ENCODE data around the gene ONECUT2.
A peak's percentile ranks its signal among the peaks of the same experiment; 100 is the strongest.

The ONECUT2 gene

GRCh38 chr18:57466745-57467409, 31.7 kb downstream of the ONECUT2 start:
- Histone ChIP-seq H3K9me3 (ENCODE audit: control extremely low read depth in 1 of 5, control insufficient read depth in 4 of 5, insufficient read depth in 2 of 5, low read depth in 1 of 5, low read length in 4 of 5) (no peaks in the 10 kb centered on the region), H3K36me3 (ENCODE audit: control insufficient read depth in 4 of 4, insufficient read depth in 4 of 4, low read length in 3 of 4) (no peaks in the 10 kb centered on the region), H3K4me1 (ENCODE audit: control extremely low read depth in 1 of 4, control insufficient read depth in 4 of 4, insufficient read depth in 4 of 4, low read length in 3 of 4) (no peaks in the 10 kb centered on the region), H3K27me3 (replicated peaks in 2 of 5; ENCODE audit: control insufficient read depth in 4 of 5, insufficient read depth in 5 of 5, low read length in 4 of 5) (peaks cover 0 to 5% (median 2%) of the 10 kb centered on the region in 5 experiments), H3K27ac (ENCODE audit: insufficient read depth in 1 of 2, low read depth in 1 of 2, low read length in 2 of 2, poor library complexity in 1 of 2, severe bottlenecking in 2 of 2) (no peak overlapping the region), H3K4me3 (ENCODE audit: control insufficient read depth in 1 of 7, extremely low read depth in 1 of 7, insufficient read depth in 4 of 7, low read depth in 2 of 7, low read length in 6 of 7) (no peak overlapping the region)
- no peak for DNase-seq
- WGBS (ENCODE audit: insufficient coverage): 77% methylated on average over 9 of the region's 10 CpGs
- ChIA-PET CTCF (no interaction called here), POLR2A (no interaction called here)

GRCh38 chr18:57469884-57470283, 34.7 kb downstream of the ONECUT2 start:
- H3K9me3 ChIP-seq (ENCODE audit: control extremely low read depth in 1 of 5, control insufficient read depth in 4 of 5, insufficient read depth in 2 of 5, low read depth in 1 of 5, low read length in 4 of 5): no peaks in the 10 kb centered on the region
- WGBS (ENCODE audit: insufficient coverage): 78% methylated on average over 3 of the region's 3 CpGs
- POLR2A ChIA-PET: no interaction called here
- no peaks in the 10 kb centered on the region for H3K4me1 ChIP-seq (ENCODE audit: control extremely low read depth in 1 of 4, control insufficient read depth in 4 of 4, insufficient read depth in 4 of 4, low read length in 3 of 4)
- H3K27ac ChIP-seq (ENCODE audit: insufficient read depth in 1 of 2, low read depth in 1 of 2, low read length in 2 of 2, poor library complexity in 1 of 2, severe bottlenecking in 2 of 2): no peak overlapping the region
- no peak for DNase-seq
- H3K27me3 ChIP-seq (replicated peaks in 2 of 5; ENCODE audit: control insufficient read depth in 4 of 5, insufficient read depth in 5 of 5, low read length in 4 of 5): peaks cover 0 to 6% (median 4%) of the 10 kb centered on the region in 5 experiments
- no peak overlapping the region for H3K4me3 ChIP-seq (ENCODE audit: control insufficient read depth in 1 of 7, extremely low read depth in 1 of 7, insufficient read depth in 4 of 7, low read depth in 2 of 7, low read length in 6 of 7)
- H3K36me3 ChIP-seq (ENCODE audit: control insufficient read depth in 4 of 4, insufficient read depth in 4 of 4, low read length in 3 of 4): no peaks in the 10 kb centered on the region
- CTCF ChIA-PET: no interaction called here

- no peak for DNase-seq
- POLR2A ChIA-PET: no interaction called here
These were observed 40.2 kb downstream of the ONECUT2 start for GRCh38 chr18:57475408-57475807.

GRCh38 chr18:57475903-57476302, 40.7 kb downstream of the ONECUT2 start:
- Histone ChIP-seq H3K27ac (ENCODE audit: insufficient read depth in 1 of 2, low read depth in 1 of 2, low read length in 2 of 2, poor library complexity in 1 of 2, severe bottlenecking in 2 of 2) (no peak overlapping the region), H3K27me3 (replicated peaks in 2 of 5; ENCODE audit: control insufficient read depth in 4 of 5, insufficient read depth in 5 of 5, low read length in 4 of 5) (peaks cover 0 to 7% (median 2%) of the 10 kb centered on the region in 5 experiments), H3K36me3 (ENCODE audit: control insufficient read depth in 4 of 4, insufficient read depth in 4 of 4, low read length in 3 of 4) (no peaks in the 10 kb centered on the region), H3K9me3 (ENCODE audit: control extremely low read depth in 1 of 5, control insufficient read depth in 4 of 5, insufficient read depth in 2 of 5, low read depth in 1 of 5, low read length in 4 of 5) (no peaks in the 10 kb centered on the region), H3K4me1 (ENCODE audit: control extremely low read depth in 1 of 4, control insufficient read depth in 4 of 4, insufficient read depth in 4 of 4, low read length in 3 of 4) (peaks cover 0 to 2% (median under 1%) of the 10 kb centered on the region in 4 experiments), H3K4me3 (ENCODE audit: control insufficient read depth in 1 of 7, extremely low read depth in 1 of 7, insufficient read depth in 4 of 7, low read depth in 2 of 7, low read length in 6 of 7) (no peak overlapping the region)
- WGBS (ENCODE audit: insufficient coverage): 43% methylated on average over 1 of the region's 4 CpGs
- ChIA-PET POLR2A (no interaction called here), CTCF (no interaction called here)
- peak in 2 of 3 donors; percentile 15 to 29 for DNase-seq

More at GRCh38 chr18:57475408-57475807, 40.2 kb downstream of the ONECUT2 start:
- Histone ChIP-seq H3K36me3 (ENCODE audit: control insufficient read depth in 4 of 4, insufficient read depth in 4 of 4, low read length in 3 of 4) (no peaks in the 10 kb centered on the region), H3K27me3 (replicated peaks in 2 of 5; ENCODE audit: control insufficient read depth in 4 of 5, insufficient read depth in 5 of 5, low read length in 4 of 5) (peaks cover 0 to 8% (median 2%) of the 10 kb centered on the region in 5 experiments), H3K4me3 (ENCODE audit: control insufficient read depth in 1 of 7, extremely low read depth in 1 of 7, insufficient read depth in 4 of 7, low read depth in 2 of 7, low read length in 6 of 7) (no peak overlapping the region), H3K9me3 (ENCODE audit: control extremely low read depth in 1 of 5, control insufficient read depth in 4 of 5, insufficient read depth in 2 of 5, low read depth in 1 of 5, low read length in 4 of 5) (no peaks in the 10 kb centered on the region), H3K27ac (ENCODE audit: insufficient read depth in 1 of 2, low read depth in 1 of 2, low read length in 2 of 2, poor library complexity in 1 of 2, severe bottlenecking in 2 of 2) (no peak overlapping the region), H3K4me1 (ENCODE audit: control extremely low read depth in 1 of 4, control insufficient read depth in 4 of 4, insufficient read depth in 4 of 4, low read length in 3 of 4) (peaks cover 0 to 2% (median under 1%) of the 10 kb centered on the region in 4 experiments)
- CTCF ChIA-PET: no interaction called here
- 100% methylated on average over 3 of the region's 3 CpGs for WGBS (ENCODE audit: insufficient coverage)

GRCh38 chr18:57480733-57481132, 45.6 kb downstream of the ONECUT2 start:
- no peak for DNase-seq
- Histone ChIP-seq H3K9me3 (ENCODE audit: control extremely low read depth in 1 of 5, control insufficient read depth in 4 of 5, insufficient read depth in 2 of 5, low read depth in 1 of 5, low read length in 4 of 5) (no peaks in the 10 kb centered on the region), H3K36me3 (ENCODE audit: control insufficient read depth in 4 of 4, insufficient read depth in 4 of 4, low read length in 3 of 4) (no peaks in the 10 kb centered on the region), H3K27me3 (replicated peaks in 2 of 5; ENCODE audit: control insufficient read depth in 4 of 5, insufficient read depth in 5 of 5, low read length in 4 of 5) (peaks cover 0 to 10% (median 4%) of the 10 kb centered on the region in 5 experiments), H3K4me1 (ENCODE audit: control extremely low read depth in 1 of 4, control insufficient read depth in 4 of 4, insufficient read depth in 4 of 4, low read length in 3 of 4) (peaks cover 0 to 2% (median under 1%) of the 10 kb centered on the region in 4 experiments), H3K27ac (ENCODE audit: insufficient read depth in 1 of 2, low read depth in 1 of 2, low read length in 2 of 2, poor library complexity in 1 of 2, severe bottlenecking in 2 of 2) (no peak overlapping the region), H3K4me3 (ENCODE audit: control insufficient read depth in 1 of 7, extremely low read depth in 1 of 7, insufficient read depth in 4 of 7, low read depth in 2 of 7, low read length in 6 of 7) (no peak overlapping the region)
- ChIA-PET CTCF (interaction anchor here (0.6 kb wide), 1 partner anchor 43 kb away, joined by 3 read pairs; no protein-coding TSS in a partner anchor), POLR2A (no interaction called here)

GRCh38 chr18:57497372-57498294, 62.5 kb downstream of the ONECUT2 start:
- ChIA-PET CTCF (no interaction called here), POLR2A (no interaction called here)
- H3K4me3 ChIP-seq (ENCODE audit: control insufficient read depth in 1 of 7, extremely low read depth in 1 of 7, insufficient read depth in 4 of 7, low read depth in 2 of 7, low read length in 6 of 7): no peak overlapping the region
- H3K27ac ChIP-seq (ENCODE audit: insufficient read depth in 1 of 2, low read depth in 1 of 2, low read length in 2 of 2, poor library complexity in 1 of 2, severe bottlenecking in 2 of 2): no peak overlapping the region
- no peaks in the 10 kb centered on the region for H3K9me3 ChIP-seq (ENCODE audit: control extremely low read depth in 1 of 5, control insufficient read depth in 4 of 5, insufficient read depth in 2 of 5, low read depth in 1 of 5, low read length in 4 of 5)
- no peaks in the 10 kb centered on the region for H3K4me1 ChIP-seq (ENCODE audit: control extremely low read depth in 1 of 4, control insufficient read depth in 4 of 4, insufficient read depth in 4 of 4, low read length in 3 of 4)
- peaks cover 0 to 2% (median 0%) of the 10 kb centered on the region in 5 experiments for H3K27me3 ChIP-seq (replicated peaks in 2 of 5; ENCODE audit: control insufficient read depth in 4 of 5, insufficient read depth in 5 of 5, low read length in 4 of 5)
- DNase-seq: no peak
- 74% methylated on average over 4 of the region's 7 CpGs for WGBS (ENCODE audit: insufficient coverage)
- H3K36me3 ChIP-seq (ENCODE audit: control insufficient read depth in 4 of 4, insufficient read depth in 4 of 4, low read length in 3 of 4): no peaks in the 10 kb centered on the region

- Histone ChIP-seq H3K27ac (ENCODE audit: insufficient read depth in 1 of 2, low read depth in 1 of 2, low read length in 2 of 2, poor library complexity in 1 of 2, severe bottlenecking in 2 of 2) (no peak overlapping the region), H3K4me1 (ENCODE audit: control extremely low read depth in 1 of 4, control insufficient read depth in 4 of 4, insufficient read depth in 4 of 4, low read length in 3 of 4) (no peaks in the 10 kb centered on the region), H3K27me3 (replicated peaks in 2 of 5; ENCODE audit: control insufficient read depth in 4 of 5, insufficient read depth in 5 of 5, low read length in 4 of 5) (no peaks in the 10 kb centered on the region), H3K9me3 (ENCODE audit: control extremely low read depth in 1 of 5, control insufficient read depth in 4 of 5, insufficient read depth in 2 of 5, low read depth in 1 of 5, low read length in 4 of 5) (no peaks in the 10 kb centered on the region), H3K4me3 (ENCODE audit: control insufficient read depth in 1 of 7, extremely low read depth in 1 of 7, insufficient read depth in 4 of 7, low read depth in 2 of 7, low read length in 6 of 7) (no peak overlapping the region), H3K36me3 (ENCODE audit: control insufficient read depth in 4 of 4, insufficient read depth in 4 of 4, low read length in 3 of 4) (no peaks in the 10 kb centered on the region)
- no peak for DNase-seq
- WGBS (ENCODE audit: insufficient coverage): 61% methylated on average over 2 of the region's 5 CpGs
- CTCF ChIA-PET: no interaction called here
- POLR2A ChIA-PET: interaction anchor here (0.6 kb wide), 1 partner anchor 67 kb away, joined by 3 read pairs; no protein-coding TSS in a partner anchor
These were observed 63.6 kb downstream of the ONECUT2 start for GRCh38 chr18:57498682-57499256.
